GM18502 (cell line): ENCODE results near the gene GNL2.

Experiments used
- ATAC-seq: cut with Tn5 transposase; IDR thresholded peaks from one replicate; pipeline ENCODE4 v1.9.1; 2021; ENCODE audit warnings: mild to moderate bottlenecking; ENCODE audit not compliant: unreplicated experiment, poor library complexity

Gene GNL2

GRCh38 chr1:37595440-37596181, at the start of gene GNL2:
Gene GNL2, minus strand, starts transcription at chr1:37595937. Its CDS starts 115 bp downstream, at chr1:37595822.
- peak; percentile 96 for ATAC-seq

- ATAC-seq: no peak
These were observed 45.3 kb upstream of the GNL2 start for GRCh38 chr1:37641059-37641458.

GRCh38 chr1:37636435-37636834, 40.7 kb upstream of the GNL2 start:
- ATAC-seq: no peak

- ATAC-seq: no peak
These were observed 39.5 kb upstream of the GNL2 start for GRCh38 chr1:37634992-37635902.

GRCh38 chr1:37634244-37634991, 38.7 kb upstream of the GNL2 start, which contains the start of gene RSPO1:
Gene RSPO1, minus strand, starts transcription at chr1:37634892. Its CDS starts 5,231 bp downstream, at chr1:37629661.
- ATAC-seq: no peak

GRCh38 chr1:37633938-37634243, 38.2 kb upstream of the GNL2 start:
- ATAC-seq: no peak

- no peak for ATAC-seq
These were observed 37.6 kb upstream of the GNL2 start for GRCh38 chr1:37633040-37633937.

GRCh38 chr1:37631036-37631435, 35.3 kb upstream of the GNL2 start:
- no peak for ATAC-seq

DNA sequence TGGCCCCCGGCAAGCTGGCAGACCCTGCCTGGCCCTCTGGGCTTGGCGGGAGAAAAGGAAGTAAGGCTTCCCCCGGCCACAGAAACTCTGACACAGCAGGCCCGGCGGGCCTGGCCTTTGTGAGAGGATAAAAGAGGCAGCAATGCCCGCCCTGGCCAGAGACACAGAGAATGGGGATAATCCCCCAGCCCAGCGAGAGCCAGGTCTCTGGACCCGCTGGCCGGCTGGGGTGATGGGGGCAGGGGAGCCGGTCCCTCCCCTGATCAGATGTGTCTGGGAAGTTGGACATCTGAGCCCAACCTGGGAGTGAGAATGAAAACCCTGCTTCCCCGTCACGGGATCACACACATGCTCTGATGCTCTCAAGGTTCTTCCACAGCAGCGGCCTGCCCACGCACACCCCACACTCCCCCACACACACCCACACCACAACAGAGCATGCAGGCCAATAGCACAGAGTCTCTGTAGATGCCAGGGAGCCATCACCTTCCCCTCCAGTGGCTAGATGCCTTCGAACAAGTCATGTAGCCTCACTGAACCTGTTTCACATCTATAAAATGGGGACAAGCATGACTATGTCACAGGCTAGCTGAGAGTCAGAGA, 34.8 kb upstream of the GNL2 start:
- no peak for ATAC-seq

- ATAC-seq: no peak
These were observed 34.1 kb upstream of the GNL2 start for GRCh38 chr1:37629726-37630425.

GRCh38 chr1:37629008-37629407, 33.3 kb upstream of the GNL2 start:
- no peak for ATAC-seq

GRCh38 chr1:37628026-37628556, 32.4 kb upstream of the GNL2 start:
- ATAC-seq: no peak

- ATAC-seq: no peak
These were observed 26.4 kb upstream of the GNL2 start for GRCh38 chr1:37622131-37622530.

- no peak for ATAC-seq
These were observed 25.7 kb upstream of the GNL2 start for GRCh38 chr1:37621326-37621870.

DNA sequence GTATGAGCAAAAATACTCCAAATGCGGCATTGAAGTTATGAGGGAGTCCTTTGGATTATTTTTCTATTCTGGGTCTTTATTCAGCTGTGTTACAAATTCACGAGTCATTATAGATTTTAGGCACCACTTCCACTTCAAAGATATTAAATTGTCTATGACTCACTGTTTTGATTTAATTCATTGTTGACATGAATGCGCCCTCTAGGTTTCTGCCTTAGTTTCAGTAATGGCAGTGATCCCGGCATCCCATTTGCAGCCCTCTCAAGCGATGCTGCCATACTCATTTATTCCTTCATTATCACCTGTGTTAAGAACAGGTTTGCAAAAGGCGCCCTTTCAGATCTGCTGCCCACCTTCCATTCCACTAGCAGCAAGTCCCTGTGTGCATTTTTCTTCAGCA, 25.0 kb upstream of the GNL2 start:
- ATAC-seq: no peak

DNA sequence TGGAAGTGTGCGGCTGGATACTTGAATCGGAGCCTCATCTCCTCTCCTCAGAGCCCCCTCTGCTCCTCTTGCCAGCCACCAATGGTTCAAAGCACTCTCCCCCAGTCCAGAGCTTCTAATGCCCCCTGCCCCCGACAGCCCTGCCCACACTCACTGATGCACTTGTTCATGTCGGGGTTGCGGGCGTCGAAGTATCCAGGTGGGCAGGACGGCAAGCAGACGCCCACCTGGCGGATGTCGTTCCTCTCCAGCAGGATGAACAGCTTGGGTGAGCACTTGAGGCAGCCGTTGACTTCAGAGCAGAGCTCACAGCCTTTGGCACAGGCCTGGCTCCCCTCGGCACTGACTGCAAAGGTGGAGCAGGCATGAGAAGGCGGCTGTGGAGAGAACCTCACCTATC, 20.6 kb upstream of the GNL2 start:
- no peak for ATAC-seq

- no peak for ATAC-seq
These were observed 18.4 kb upstream of the GNL2 start for GRCh38 chr1:37614105-37614504.

GRCh38 chr1:37612186-37612585, 16.4 kb upstream of the GNL2 start:
- no peak for ATAC-seq
